ENCODE measurements around the gene PROSER2.

GRCh38 chr10:11830836-11831519 is 7.8 kb downstream of the PROSER2 start:
- TF ChIP-seq EP300 (IDR thresholded peaks at IDR 0.05) (no peak), POLR2A (IDR thresholded peaks at IDR 0.05) (no peak), CTCF (IDR thresholded peaks at IDR 0.05) (no peak)

Data from ovary (tissue), 3 donors.